Measurements from ENCODE around the gene POP5. TPM values are rescaled to one million over a fixed set of nuclear protein-coding genes. Genes with fewer than 3 reads are reported as not detected.

Gene POP5
- polyA plus RNA-seq, 3 donors: 57.2 to 78.7 (median 61.2) TPM

GRCh38 chr12:120571299-120571698 is 9.9 kb downstream of the POP5 start:
- Mint-ChIP-seq H3K9me3 (no peaks in the 10 kb centered on the region), H3K4me1 (peaks cover 4% of the 10 kb centered on the region), H3K36me3 (peaks cover 84 to 99% of the 10 kb centered on the region in 2 donors), H3K27ac (peak overlapping the region in 1 of 7 donors; percentile 4), H3K27me3 (ENCODE audit: low read depth in 3 of 3) (no peaks in the 10 kb centered on the region), H3K4me3 (no peak overlapping the region)
- DNase-seq: no peak
- H3K27me3 ChIP-seq (ENCODE audit: control insufficient read depth in 2 of 2, insufficient read depth in 2 of 2, low read length in 2 of 2): no peaks in the 10 kb centered on the region
- no peak overlapping the region for H3K9ac ChIP-seq (ENCODE audit: insufficient read depth, low read length, poor library complexity, severe bottlenecking)
- 84% methylated on average over 4 of the region's 5 CpGs for WGBS (ENCODE audit: insufficient coverage)
- H3K4me3 ChIP-seq (replicated peaks in 1 of 3; ENCODE audit: low read depth in 2 of 3, low read length in 3 of 3): no peak overlapping the region
- peaks cover 87 to 100% of the 10 kb centered on the region in 2 donors for H3K36me3 ChIP-seq (replicated peaks in 1 of 2; ENCODE audit: control insufficient read depth in 1 of 2, insufficient read depth in 2 of 2, low read length in 2 of 2)
- no peak overlapping the region for H3K4me2 ChIP-seq (replicated peaks; ENCODE audit: extremely low read depth, low read length, poor library complexity, severe bottlenecking)
- H2AFZ ChIP-seq (ENCODE audit: insufficient read depth, low read depth, low read length, poor library complexity, severe bottlenecking): no peak overlapping the region
- no peaks in the 10 kb centered on the region for H3K9me3 ChIP-seq (replicated peaks in 1 of 2; ENCODE audit: control insufficient read depth in 1 of 2, insufficient read depth in 1 of 2, low read length in 2 of 2)
- intact Hi-C loops (cut with micrococcal nuclease): loop anchor here in 1 of 2 donors (10.0 kb wide), 1 partner anchor 544 kb away; no protein-coding TSS in a partner anchor
- H4K20me1 ChIP-seq (ENCODE audit: insufficient read depth, low read length): peaks cover 80% of the 10 kb centered on the region
- no peaks in the 10 kb centered on the region for H3K79me2 ChIP-seq (ENCODE audit: insufficient read depth, low read length)
- no peak for TF ChIP-seq CTCF (IDR thresholded peaks at IDR 0.05)
- H3K27ac ChIP-seq (ENCODE audit: low read depth in 1 of 2, low read length in 2 of 2): no peak overlapping the region
- H3K4me1 ChIP-seq (ENCODE audit: control insufficient read depth in 1 of 2, insufficient read depth in 2 of 2, low read length in 2 of 2): no peaks in the 10 kb centered on the region

GRCh38 chr12:120563495-120563894 is 17.7 kb downstream of the POP5 start:
- Mint-ChIP-seq H3K4me1 (no peaks in the 10 kb centered on the region), H3K4me3 (no peak overlapping the region), H3K27ac (peak overlapping the region in 2 of 7 donors; percentile 35 to 68), H3K27me3 (ENCODE audit: low read depth in 3 of 3) (no peaks in the 10 kb centered on the region), H3K36me3 (peaks cover 82 to 99% of the 10 kb centered on the region in 2 donors), H3K9me3 (no peaks in the 10 kb centered on the region)
- H3K79me2 ChIP-seq (ENCODE audit: insufficient read depth, low read length): peaks cover 10% of the 10 kb centered on the region
- no peak for DNase-seq
- TF ChIP-seq CTCF (IDR thresholded peaks at IDR 0.05): no peak
- peaks cover 84 to 96% of the 10 kb centered on the region in 2 donors for H3K36me3 ChIP-seq (replicated peaks in 1 of 2; ENCODE audit: control insufficient read depth in 1 of 2, insufficient read depth in 2 of 2, low read length in 2 of 2)
- H2AFZ ChIP-seq (ENCODE audit: insufficient read depth, low read depth, low read length, poor library complexity, severe bottlenecking): no peak overlapping the region
- no peaks in the 10 kb centered on the region for H3K9me3 ChIP-seq (replicated peaks in 1 of 2; ENCODE audit: control insufficient read depth in 1 of 2, insufficient read depth in 1 of 2, low read length in 2 of 2)
- peaks cover 83% of the 10 kb centered on the region for H4K20me1 ChIP-seq (ENCODE audit: insufficient read depth, low read length)
- intact Hi-C loops (cut with micrococcal nuclease): no loop called here
- no peak overlapping the region for H3K4me3 ChIP-seq (replicated peaks in 1 of 3; ENCODE audit: low read depth in 2 of 3, low read length in 3 of 3)
- no peaks in the 10 kb centered on the region for H3K27me3 ChIP-seq (ENCODE audit: control insufficient read depth in 2 of 2, insufficient read depth in 2 of 2, low read length in 2 of 2)
- no peak overlapping the region for H3K4me2 ChIP-seq (replicated peaks; ENCODE audit: extremely low read depth, low read length, poor library complexity, severe bottlenecking)
- no peak overlapping the region for H3K27ac ChIP-seq (ENCODE audit: low read depth in 1 of 2, low read length in 2 of 2)
- H3K4me1 ChIP-seq (ENCODE audit: control insufficient read depth in 1 of 2, insufficient read depth in 2 of 2, low read length in 2 of 2): no peaks in the 10 kb centered on the region
- no peak overlapping the region for H3K9ac ChIP-seq (ENCODE audit: insufficient read depth, low read length, poor library complexity, severe bottlenecking)
- 97% methylated on average over 10 of the region's 11 CpGs for WGBS (ENCODE audit: insufficient coverage)

Measured in CD14-positive monocyte (primary cell).